ENCODE data around the gene UVRAG. TPM values are rescaled to one million over a fixed set of nuclear protein-coding genes. Genes with fewer than 3 reads are reported as not detected.

The UVRAG gene
- total RNA-seq, 1 donor from 2014 or later: 27.6 TPM

- DNase-seq (ENCODE audit: low spot score in 2 of 2, unreplicated experiment in 2 of 2): no peak
- no peak for TF ChIP-seq CTCF (IDR thresholded peaks at IDR 0.05; ENCODE audit: unreplicated experiment)
- no peak overlapping the region for H3K27ac Mint-ChIP-seq
Observed at GRCh38 chr11:75776546-75776945, 38.5 kb upstream of the UVRAG start.

GRCh38 chr11:75777461-75778110, 37.4 kb upstream of the UVRAG start:
- Mint-ChIP-seq H3K9me3 (no peaks in the 10 kb centered on the region), H3K4me1 (no peaks in the 10 kb centered on the region), H3K27me3 (ENCODE audit: low read depth) (no peaks in the 10 kb centered on the region), H3K27ac (no peak overlapping the region), H3K36me3 (no peaks in the 10 kb centered on the region), H3K4me3 (no peak overlapping the region)
- no peak for TF ChIP-seq CTCF (IDR thresholded peaks at IDR 0.05; ENCODE audit: unreplicated experiment)
- DNase-seq (ENCODE audit: low spot score in 2 of 2, unreplicated experiment in 2 of 2): no peak

More at GRCh38 chr11:75776546-75776945, 38.5 kb upstream of the UVRAG start:
- no peaks in the 10 kb centered on the region for H3K9me3 Mint-ChIP-seq
- H3K4me1 Mint-ChIP-seq: no peaks in the 10 kb centered on the region
- H3K27me3 Mint-ChIP-seq (ENCODE audit: low read depth): peaks cover 8% of the 10 kb centered on the region
- H3K36me3 Mint-ChIP-seq: no peaks in the 10 kb centered on the region
- no peak overlapping the region for H3K4me3 Mint-ChIP-seq

- no peaks in the 10 kb centered on the region for H3K36me3 Mint-ChIP-seq
- no peak for TF ChIP-seq CTCF (IDR thresholded peaks at IDR 0.05; ENCODE audit: unreplicated experiment)
- H3K4me1 Mint-ChIP-seq: no peaks in the 10 kb centered on the region
- no peaks in the 10 kb centered on the region for H3K9me3 Mint-ChIP-seq
- no peak for DNase-seq (ENCODE audit: low spot score in 2 of 2, unreplicated experiment in 2 of 2)
- H3K27me3 Mint-ChIP-seq (ENCODE audit: low read depth): no peaks in the 10 kb centered on the region
- no peak overlapping the region for H3K4me3 Mint-ChIP-seq
- H3K27ac Mint-ChIP-seq: no peak overlapping the region
Observed at GRCh38 chr11:75778962-75779361, 36.0 kb upstream of the UVRAG start.

DNA sequence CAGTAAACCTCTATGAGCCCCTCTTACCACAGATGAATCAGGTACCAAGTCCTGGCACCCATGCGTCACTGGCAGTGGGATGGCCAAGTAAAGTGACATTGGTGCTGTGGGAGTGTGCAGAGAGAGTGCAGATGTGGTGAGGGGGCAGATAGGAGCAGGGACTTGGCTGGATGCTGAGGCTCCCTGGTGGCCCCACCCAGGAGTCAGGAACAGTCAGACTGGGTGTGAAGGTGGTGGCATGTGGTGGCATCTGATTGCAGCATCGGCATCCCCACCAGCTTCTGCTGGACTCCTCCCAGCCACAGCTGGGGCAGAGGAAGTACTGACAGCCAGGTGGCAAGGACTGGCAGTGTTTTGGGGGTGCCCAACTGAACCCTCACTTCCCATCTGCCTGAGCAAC, 35.0 kb upstream of the UVRAG start:
- no peaks in the 10 kb centered on the region for H3K9me3 Mint-ChIP-seq
- H3K27ac Mint-ChIP-seq: no peak overlapping the region
- no peaks in the 10 kb centered on the region for H3K4me1 Mint-ChIP-seq
- no peak for DNase-seq (ENCODE audit: low spot score in 2 of 2, unreplicated experiment in 2 of 2)
- no peak overlapping the region for H3K4me3 Mint-ChIP-seq
- H3K27me3 Mint-ChIP-seq (ENCODE audit: low read depth): no peaks in the 10 kb centered on the region
- no peak for TF ChIP-seq CTCF (IDR thresholded peaks at IDR 0.05; ENCODE audit: unreplicated experiment)
- H3K36me3 Mint-ChIP-seq: no peaks in the 10 kb centered on the region

DNA sequence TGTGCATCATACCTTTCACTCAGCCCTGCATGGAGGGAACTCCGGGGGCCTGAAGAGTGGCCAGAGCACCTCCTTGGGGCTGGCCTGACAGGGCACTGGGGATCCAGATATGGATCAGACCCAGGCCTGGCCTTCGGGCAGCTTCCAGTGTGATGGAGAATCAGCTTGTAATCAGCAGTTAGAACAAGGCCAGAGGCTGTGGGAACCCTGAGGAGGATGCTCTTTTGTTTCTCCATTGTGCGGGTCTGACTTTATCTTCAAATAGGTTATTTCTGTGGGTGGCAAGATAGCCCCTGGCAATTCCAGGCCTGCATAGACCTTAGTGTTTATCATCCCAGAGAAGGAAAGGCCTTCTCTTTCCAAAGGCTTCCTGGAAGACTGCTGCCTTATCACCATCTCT, 34.1 kb upstream of the UVRAG start:
- no peak for TF ChIP-seq CTCF (IDR thresholded peaks at IDR 0.05; ENCODE audit: unreplicated experiment)
- Mint-ChIP-seq H3K27me3 (ENCODE audit: low read depth) (no peaks in the 10 kb centered on the region), H3K27ac (no peak overlapping the region), H3K36me3 (no peaks in the 10 kb centered on the region), H3K4me1 (no peaks in the 10 kb centered on the region), H3K9me3 (no peaks in the 10 kb centered on the region), H3K4me3 (no peak overlapping the region)
- DNase-seq (ENCODE audit: low spot score in 2 of 2, unreplicated experiment in 2 of 2): no peak

DNA sequence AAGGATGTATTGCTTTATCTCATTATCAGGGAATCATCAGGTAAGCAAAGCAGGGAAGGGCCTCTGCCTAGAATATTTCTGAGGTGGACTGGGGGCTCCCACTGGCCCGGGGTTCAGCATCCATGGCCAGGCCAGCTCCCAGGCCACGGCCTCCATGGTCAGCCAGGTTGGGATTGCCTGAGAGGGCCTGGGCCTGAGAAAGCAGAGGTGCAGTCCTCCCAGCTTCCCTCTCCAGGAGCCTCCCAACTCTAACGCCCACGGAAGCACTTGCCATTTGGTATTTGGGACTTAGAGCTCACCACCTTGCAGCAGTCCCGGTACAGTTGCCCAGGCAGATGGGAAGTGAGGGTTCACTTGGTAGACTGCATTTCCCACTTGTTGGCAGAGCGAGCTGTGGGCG, 33.7 kb upstream of the UVRAG start:
- Mint-ChIP-seq H3K27ac (no peak overlapping the region), H3K4me1 (no peaks in the 10 kb centered on the region), H3K9me3 (no peaks in the 10 kb centered on the region), H3K36me3 (no peaks in the 10 kb centered on the region), H3K4me3 (no peak overlapping the region), H3K27me3 (ENCODE audit: low read depth) (no peaks in the 10 kb centered on the region)
- no peak for TF ChIP-seq CTCF (IDR thresholded peaks at IDR 0.05; ENCODE audit: unreplicated experiment)
- DNase-seq (ENCODE audit: low spot score in 2 of 2, unreplicated experiment in 2 of 2): no peak

All from mesothelial cell of epicardium (in vitro differentiated cells).